Measurements from ENCODE around the gene PLOD1. TPM values are rescaled to one million over a fixed set of nuclear protein-coding genes. Genes with fewer than 3 reads are reported as not detected.
"Not testable (repeated sequence)": the region's sequence is repeated elsewhere in the genome, so short reads cannot be mapped to it uniquely, and the experiment has no call there.

The PLOD1 gene
- total RNA-seq, 1 experiment from 2014 or later = 46.9 TPM

- TF ChIP-seq, protein P1, sequence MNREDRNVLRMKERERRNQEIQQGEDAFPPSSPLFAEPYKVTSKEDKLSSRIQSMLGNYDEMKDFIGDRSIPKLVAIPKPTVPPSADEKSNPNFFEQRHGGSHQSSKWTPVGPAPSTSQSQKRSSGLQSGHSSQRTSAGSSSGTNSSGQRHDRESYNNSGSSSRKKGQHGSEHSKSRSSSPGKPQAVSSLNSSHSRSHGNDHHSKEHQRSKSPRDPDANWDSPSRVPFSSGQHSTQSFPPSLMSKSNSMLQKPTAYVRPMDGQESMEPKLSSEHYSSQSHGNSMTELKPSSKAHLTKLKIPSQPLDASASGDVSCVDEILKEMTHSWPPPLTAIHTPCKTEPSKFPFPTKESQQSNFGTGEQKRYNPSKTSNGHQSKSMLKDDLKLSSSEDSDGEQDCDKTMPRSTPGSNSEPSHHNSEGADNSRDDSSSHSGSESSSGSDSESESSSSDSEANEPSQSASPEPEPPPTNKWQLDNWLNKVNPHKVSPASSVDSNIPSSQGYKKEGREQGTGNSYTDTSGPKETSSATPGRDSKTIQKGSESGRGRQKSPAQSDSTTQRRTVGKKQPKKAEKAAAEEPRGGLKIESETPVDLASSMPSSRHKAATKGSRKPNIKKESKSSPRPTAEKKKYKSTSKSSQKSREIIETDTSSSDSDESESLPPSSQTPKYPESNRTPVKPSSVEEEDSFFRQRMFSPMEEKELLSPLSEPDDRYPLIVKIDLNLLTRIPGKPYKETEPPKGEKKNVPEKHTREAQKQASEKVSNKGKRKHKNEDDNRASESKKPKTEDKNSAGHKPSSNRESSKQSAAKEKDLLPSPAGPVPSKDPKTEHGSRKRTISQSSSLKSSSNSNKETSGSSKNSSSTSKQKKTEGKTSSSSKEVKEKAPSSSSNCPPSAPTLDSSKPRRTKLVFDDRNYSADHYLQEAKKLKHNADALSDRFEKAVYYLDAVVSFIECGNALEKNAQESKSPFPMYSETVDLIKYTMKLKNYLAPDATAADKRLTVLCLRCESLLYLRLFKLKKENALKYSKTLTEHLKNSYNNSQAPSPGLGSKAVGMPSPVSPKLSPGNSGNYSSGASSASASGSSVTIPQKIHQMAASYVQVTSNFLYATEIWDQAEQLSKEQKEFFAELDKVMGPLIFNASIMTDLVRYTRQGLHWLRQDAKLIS (CRISPR knock-in tag; IDR thresholded peaks at IDR 0.05; ENCODE audit: borderline replicate concordance) = no peak
- no peak for TF ChIP-seq KAT7 (CRISPR knock-in tag; IDR thresholded peaks at IDR 0.05; ENCODE audit: borderline replicate concordance)
- no peak for TF ChIP-seq GRHL2 (CRISPR knock-in tag; IDR thresholded peaks at IDR 0.05; ENCODE audit: insufficient replicate concordance, severe bottlenecking)
- TF ChIP-seq, protein P2, sequence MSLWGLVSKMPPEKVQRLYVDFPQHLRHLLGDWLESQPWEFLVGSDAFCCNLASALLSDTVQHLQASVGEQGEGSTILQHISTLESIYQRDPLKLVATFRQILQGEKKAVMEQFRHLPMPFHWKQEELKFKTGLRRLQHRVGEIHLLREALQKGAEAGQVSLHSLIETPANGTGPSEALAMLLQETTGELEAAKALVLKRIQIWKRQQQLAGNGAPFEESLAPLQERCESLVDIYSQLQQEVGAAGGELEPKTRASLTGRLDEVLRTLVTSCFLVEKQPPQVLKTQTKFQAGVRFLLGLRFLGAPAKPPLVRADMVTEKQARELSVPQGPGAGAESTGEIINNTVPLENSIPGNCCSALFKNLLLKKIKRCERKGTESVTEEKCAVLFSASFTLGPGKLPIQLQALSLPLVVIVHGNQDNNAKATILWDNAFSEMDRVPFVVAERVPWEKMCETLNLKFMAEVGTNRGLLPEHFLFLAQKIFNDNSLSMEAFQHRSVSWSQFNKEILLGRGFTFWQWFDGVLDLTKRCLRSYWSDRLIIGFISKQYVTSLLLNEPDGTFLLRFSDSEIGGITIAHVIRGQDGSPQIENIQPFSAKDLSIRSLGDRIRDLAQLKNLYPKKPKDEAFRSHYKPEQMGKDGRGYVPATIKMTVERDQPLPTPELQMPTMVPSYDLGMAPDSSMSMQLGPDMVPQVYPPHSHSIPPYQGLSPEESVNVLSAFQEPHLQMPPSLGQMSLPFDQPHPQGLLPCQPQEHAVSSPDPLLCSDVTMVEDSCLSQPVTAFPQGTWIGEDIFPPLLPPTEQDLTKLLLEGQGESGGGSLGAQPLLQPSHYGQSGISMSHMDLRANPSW (CRISPR knock-in tag; conservative IDR thresholded peaks at IDR 0.05; ENCODE audit: low read depth) = no peak
- TF ChIP-seq, protein P3, sequence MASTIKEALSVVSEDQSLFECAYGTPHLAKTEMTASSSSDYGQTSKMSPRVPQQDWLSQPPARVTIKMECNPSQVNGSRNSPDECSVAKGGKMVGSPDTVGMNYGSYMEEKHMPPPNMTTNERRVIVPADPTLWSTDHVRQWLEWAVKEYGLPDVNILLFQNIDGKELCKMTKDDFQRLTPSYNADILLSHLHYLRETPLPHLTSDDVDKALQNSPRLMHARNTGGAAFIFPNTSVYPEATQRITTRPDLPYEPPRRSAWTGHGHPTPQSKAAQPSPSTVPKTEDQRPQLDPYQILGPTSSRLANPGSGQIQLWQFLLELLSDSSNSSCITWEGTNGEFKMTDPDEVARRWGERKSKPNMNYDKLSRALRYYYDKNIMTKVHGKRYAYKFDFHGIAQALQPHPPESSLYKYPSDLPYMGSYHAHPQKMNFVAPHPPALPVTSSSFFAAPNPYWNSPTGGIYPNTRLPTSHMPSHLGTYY (CRISPR knock-in tag; IDR thresholded peaks at IDR 0.05) = no peak
- TF ChIP-seq, protein P4, sequence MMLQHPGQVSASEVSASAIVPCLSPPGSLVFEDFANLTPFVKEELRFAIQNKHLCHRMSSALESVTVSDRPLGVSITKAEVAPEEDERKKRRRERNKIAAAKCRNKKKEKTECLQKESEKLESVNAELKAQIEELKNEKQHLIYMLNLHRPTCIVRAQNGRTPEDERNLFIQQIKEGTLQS (CRISPR knock-in tag; conservative IDR thresholded peaks at IDR 0.05) = no peak
- TF ChIP-seq, protein P5, sequence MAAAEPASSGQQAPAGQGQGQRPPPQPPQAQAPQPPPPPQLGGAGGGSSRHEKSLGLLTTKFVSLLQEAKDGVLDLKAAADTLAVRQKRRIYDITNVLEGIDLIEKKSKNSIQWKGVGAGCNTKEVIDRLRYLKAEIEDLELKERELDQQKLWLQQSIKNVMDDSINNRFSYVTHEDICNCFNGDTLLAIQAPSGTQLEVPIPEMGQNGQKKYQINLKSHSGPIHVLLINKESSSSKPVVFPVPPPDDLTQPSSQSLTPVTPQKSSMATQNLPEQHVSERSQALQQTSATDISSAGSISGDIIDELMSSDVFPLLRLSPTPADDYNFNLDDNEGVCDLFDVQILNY (CRISPR knock-in tag; IDR thresholded peaks at IDR 0.05) = no peak
- TF ChIP-seq MXD4 (CRISPR knock-in tag; IDR thresholded peaks at IDR 0.05; ENCODE audit: borderline replicate concordance) = no peak
- no peak for TF ChIP-seq CREM (CRISPR knock-in tag; IDR thresholded peaks at IDR 0.05)
Measured at GRCh38 chr1:12007204-12007603, 72.7 kb downstream of the PLOD1 start (continued).

GRCh38 chr1:12008355-12008754 lies 73.8 kb downstream of the PLOD1 start:
- POLR2A ChIA-PET; H3K9me3 Mint-ChIP-seq; ATAC-seq; H3K27me3 Mint-ChIP-seq (ENCODE audit: low read depth); H3K4me3 Mint-ChIP-seq; H3K27ac Mint-ChIP-seq; CTCF ChIA-PET; DNase-seq (ENCODE audit: low spot score); H3K4me1 Mint-ChIP-seq: not testable (repeated sequence)
- peaks cover 79% of the 10 kb centered on the region for H3K36me3 Mint-ChIP-seq

DNA sequence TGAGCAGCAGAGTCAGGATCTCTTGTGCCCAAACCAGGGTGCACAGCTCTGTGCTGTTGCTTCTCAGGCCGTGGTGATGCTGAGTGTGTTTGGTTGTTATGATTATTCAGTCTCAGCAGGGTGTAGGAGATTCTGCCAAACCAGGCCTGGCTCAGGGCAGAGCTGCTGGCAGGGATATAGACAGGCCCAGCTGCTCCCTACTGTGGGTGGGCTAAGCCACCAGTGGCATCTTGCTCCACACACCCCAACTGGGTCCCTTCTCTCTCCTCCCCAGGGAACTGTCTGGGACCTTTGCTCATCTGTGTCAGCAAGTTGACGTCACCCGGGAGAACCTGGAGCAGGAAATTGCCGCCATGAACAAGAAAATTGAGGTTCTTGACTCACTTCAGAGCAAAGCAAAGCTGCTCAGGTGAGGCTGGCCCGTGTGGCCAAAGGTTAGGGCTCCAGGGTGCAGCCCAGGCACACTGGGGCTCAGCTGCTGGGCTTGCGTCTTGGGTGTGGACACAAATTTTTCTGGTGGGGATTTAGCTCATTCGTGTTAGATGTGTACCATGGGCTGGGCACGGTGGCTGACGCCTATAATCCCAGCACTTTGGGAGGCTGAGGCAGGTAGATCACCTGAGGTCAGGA lies 74.9 kb downstream of the PLOD1 start:
- Mint-ChIP-seq H3K36me3 (peaks cover 69% of the 10 kb centered on the region), H3K4me1 (peaks cover 4% of the 10 kb centered on the region), H3K27me3 (ENCODE audit: low read depth) (no peaks in the 10 kb centered on the region), H3K4me3 (no peak overlapping the region), H3K9me3 (peaks cover 5% of the 10 kb centered on the region), H3K27ac (no peak overlapping the region)
- no peak for TF ChIP-seq EMX1 (CRISPR knock-in tag; IDR thresholded peaks at IDR 0.05)
- TF ChIP-seq MYBL2 (CRISPR knock-in tag; IDR thresholded peaks at IDR 0.05) = no peak
- TF ChIP-seq, protein P6, sequence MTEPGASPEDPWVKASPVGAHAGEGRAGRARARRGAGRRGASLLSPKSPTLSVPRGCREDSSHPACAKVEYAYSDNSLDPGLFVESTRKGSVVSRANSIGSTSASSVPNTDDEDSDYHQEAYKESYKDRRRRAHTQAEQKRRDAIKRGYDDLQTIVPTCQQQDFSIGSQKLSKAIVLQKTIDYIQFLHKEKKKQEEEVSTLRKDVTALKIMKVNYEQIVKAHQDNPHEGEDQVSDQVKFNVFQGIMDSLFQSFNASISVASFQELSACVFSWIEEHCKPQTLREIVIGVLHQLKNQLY (CRISPR knock-in tag; IDR thresholded peaks at IDR 0.05) = no peak
- no peak for TF ChIP-seq IRF2 (CRISPR knock-in tag; IDR thresholded peaks at IDR 0.05; ENCODE audit: borderline replicate concordance, low read depth)
- TF ChIP-seq, protein P7, sequence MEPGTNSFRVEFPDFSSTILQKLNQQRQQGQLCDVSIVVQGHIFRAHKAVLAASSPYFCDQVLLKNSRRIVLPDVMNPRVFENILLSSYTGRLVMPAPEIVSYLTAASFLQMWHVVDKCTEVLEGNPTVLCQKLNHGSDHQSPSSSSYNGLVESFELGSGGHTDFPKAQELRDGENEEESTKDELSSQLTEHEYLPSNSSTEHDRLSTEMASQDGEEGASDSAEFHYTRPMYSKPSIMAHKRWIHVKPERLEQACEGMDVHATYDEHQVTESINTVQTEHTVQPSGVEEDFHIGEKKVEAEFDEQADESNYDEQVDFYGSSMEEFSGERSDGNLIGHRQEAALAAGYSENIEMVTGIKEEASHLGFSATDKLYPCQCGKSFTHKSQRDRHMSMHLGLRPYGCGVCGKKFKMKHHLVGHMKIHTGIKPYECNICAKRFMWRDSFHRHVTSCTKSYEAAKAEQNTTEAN (CRISPR knock-in tag; IDR thresholded peaks at IDR 0.05) = no peak
- TF ChIP-seq, protein P8, sequence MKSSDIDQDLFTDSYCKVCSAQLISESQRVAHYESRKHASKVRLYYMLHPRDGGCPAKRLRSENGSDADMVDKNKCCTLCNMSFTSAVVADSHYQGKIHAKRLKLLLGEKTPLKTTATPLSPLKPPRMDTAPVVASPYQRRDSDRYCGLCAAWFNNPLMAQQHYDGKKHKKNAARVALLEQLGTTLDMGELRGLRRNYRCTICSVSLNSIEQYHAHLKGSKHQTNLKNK (CRISPR knock-in tag; IDR thresholded peaks at IDR 0.05) = no peak
- no peak for TF ChIP-seq CREM (CRISPR knock-in tag; IDR thresholded peaks at IDR 0.05)
- TF ChIP-seq, protein P2 (CRISPR knock-in tag; conservative IDR thresholded peaks at IDR 0.05; ENCODE audit: low read depth) = no peak
- no peak for TF ChIP-seq GRHL2 (CRISPR knock-in tag; IDR thresholded peaks at IDR 0.05; ENCODE audit: insufficient replicate concordance, severe bottlenecking)
- no peak for TF ChIP-seq NFE2L1 (CRISPR knock-in tag; IDR thresholded peaks at IDR 0.05)
- DNase-seq (ENCODE audit: low spot score) = no peak
- CTCF ChIA-PET = no interaction called here
- POLR2A ChIA-PET = no interaction called here
- ATAC-seq = no peak

Data from WTC11 (cell line).